HepG2 (cell line): ENCODE measurements around the gene MED22. TPM values are rescaled to one million over a fixed set of nuclear protein-coding genes. Genes with fewer than 3 reads are reported as not detected.

Source experiments
- CEBPG ChIP-seq: IDR thresholded peaks from 2 replicates; pipeline ENCODE4 v1.6.1; 2016
- FOXA1 ChIP-seq, 2 experiments: fragments of 450-650 bp in 1 of 2; sonication (generic) in 1 of 2; formaldehyde crosslinking in 1 of 2; IDR thresholded peaks; 2 replicates each; pipeline versions ENCODE4 v1.4.0 to v1.6.1; 2016 to 2020; ENCODE audit warnings: missing genetic modification reagents in 1 of 2
- MAFF ChIP-seq: IDR thresholded peaks from 2 replicates; pipeline ENCODE4 v1.6.1; 2011; ENCODE audit warnings: low read depth, low read length, improper control_type of control experiment
- RCOR2 ChIP-seq: IDR thresholded peaks from 2 replicates; pipeline ENCODE4 v1.6.1; 2016; ENCODE audit warnings: missing biosample characterization, missing genetic modification reagents
- SOX6 ChIP-seq, 2 experiments: fragments of 450-650 bp in 1 of 2; sonication (generic) in 1 of 2; formaldehyde crosslinking in 1 of 2; IDR thresholded peaks; 2 replicates each; pipeline versions ENCODE4 v1.4.0 to v1.6.1; 2017 to 2020; ENCODE audit warnings: antibody characterized with exemption in 1 of 2, mild to moderate bottlenecking in 1 of 2, missing genetic modification reagents in 1 of 2
- TGIF2 ChIP-seq: IDR thresholded peaks from 2 replicates; pipeline ENCODE4 v1.6.1; 2016; ENCODE audit warnings: control low read depth, missing compliant biosample characterization
- U2AF1 ChIP-seq: fragments of 200-400 bp; formaldehyde crosslinking; optimal IDR thresholded peaks from 2 replicates; pipeline ENCODE3; 2017; ENCODE audit warnings: mild to moderate bottlenecking, low read depth, low read length
- ZBTB7B ChIP-seq: sonication (generic); formaldehyde crosslinking; IDR thresholded peaks from 2 replicates; pipeline ENCODE4 v1.4.0; 2020; ENCODE audit warnings: missing genetic modification reagents
- ZFP82 ChIP-seq: sonication (generic); formaldehyde crosslinking; IDR thresholded peaks from 2 replicates; pipeline ENCODE4 v1.5.1; 2020; ENCODE audit warnings: mild to moderate bottlenecking, missing genetic modification reagents, borderline replicate concordance
- ZFYVE20 ChIP-seq: sonication (generic); formaldehyde crosslinking; IDR thresholded peaks from 2 replicates; pipeline ENCODE4 v1.8.0; 2023; ENCODE audit warnings: low read depth, mild to moderate bottlenecking, moderate library complexity, missing genetic modification reagents, borderline replicate concordance
- ZNF20 ChIP-seq: sonication (generic); formaldehyde crosslinking; IDR thresholded peaks from 2 replicates; pipeline ENCODE4 v1.4.0; 2020; ENCODE audit warnings: mild to moderate bottlenecking, moderate library complexity, missing genetic modification reagents
- ZNF337 ChIP-seq: sonication (generic); formaldehyde crosslinking; IDR thresholded peaks from 2 replicates; pipeline ENCODE4 v1.5.1; 2020; ENCODE audit warnings: missing genetic modification reagents, low read depth, mild to moderate bottlenecking, borderline replicate concordance
- ZNF367 ChIP-seq: sonication (generic); formaldehyde crosslinking; IDR thresholded peaks from 2 replicates; pipeline ENCODE4 v1.4.0; 2020; ENCODE audit warnings: missing genetic modification reagents, borderline replicate concordance
- ZNF382 ChIP-seq: sonication (generic); formaldehyde crosslinking; IDR thresholded peaks from 2 replicates; pipeline ENCODE4 v1.5.0; 2020; ENCODE audit warnings: missing genetic modification reagents, mild to moderate bottlenecking, borderline replicate concordance
- ZNF615 ChIP-seq: sonication (generic); formaldehyde crosslinking; IDR thresholded peaks from 2 replicates; pipeline ENCODE4 v1.5.0; 2020; ENCODE audit warnings: mild to moderate bottlenecking, missing genetic modification reagents, borderline replicate concordance
- ZNF749 ChIP-seq: sonication (generic); formaldehyde crosslinking; IDR thresholded peaks from 2 replicates; pipeline ENCODE4 v1.8.0; 2022; ENCODE audit warnings: mild to moderate bottlenecking, missing genetic modification reagents, moderate library complexity, borderline replicate concordance
- polyA plus RNA-seq, 8 experiments: library from polyadenylated mRNA; depleted of rRNA in 3 of 8; stranded (reverse) in 7 of 8; unstranded in 1 of 8; fragments of >200 nt; fragmentation: Illumina TruSeq in 4 of 8; extraction: Trizol in 4 of 8; gene quantifications; 2 replicates each; pipeline versions ENCODE4 v1.2.1 to v1.2.3, GENCODE V29; 2011 to 2016; ENCODE audit warnings: low read depth in 4 of 8, missing spikeins in 1 of 8, mixed read lengths in 1 of 8; ENCODE audit not compliant: insufficient read depth in 1 of 8
- total RNA-seq, 5 experiments: library from RNA; depleted of rRNA; stranded (reverse); fragments of >200 nt; fragmentation: Illumina TruSeq; extraction: Trizol; gene quantifications; 2 replicates each; pipeline ENCODE4 v1.2.3, GENCODE V29; 2016; ENCODE audit warnings: low read depth in 1 of 5
- TF ChIP-seq, protein P1 (sequence below): sonication (generic); IDR thresholded peaks from 2 replicates; pipeline ENCODE4 v1.6.1; 2016; ENCODE audit warnings: low read depth, borderline replicate concordance
- TF ChIP-seq, protein P2 (sequence below): sonication (generic); formaldehyde crosslinking; IDR thresholded peaks from 2 replicates; pipeline ENCODE4 v1.4.0; 2020; ENCODE audit warnings: missing genetic modification reagents
- TF ChIP-seq, protein P3 (sequence below): IDR thresholded peaks from 2 replicates; pipeline ENCODE4 v1.4.0; 2020; ENCODE audit warnings: mild to moderate bottlenecking, missing genetic modification reagents
- TF ChIP-seq, protein P4 (sequence below): sonication (generic); formaldehyde crosslinking; IDR thresholded peaks from 2 replicates; pipeline ENCODE4 v1.8.0; 2022; ENCODE audit warnings: missing genetic modification reagents, mild to moderate bottlenecking, inconsistent platforms, borderline replicate concordance
- TF ChIP-seq, protein P5 (sequence below): sonication (generic); formaldehyde crosslinking; IDR thresholded peaks from 2 replicates; pipeline ENCODE4 v1.4.0; 2020; ENCODE audit warnings: missing genetic modification reagents

MED22 gene
- total and polyA plus RNA-seq, 2 of the 13 experiments (the other 11 are each of a cell fraction or from before 2014, with no cell fraction given) = 15.8 to 22.1 TPM

DNA sequence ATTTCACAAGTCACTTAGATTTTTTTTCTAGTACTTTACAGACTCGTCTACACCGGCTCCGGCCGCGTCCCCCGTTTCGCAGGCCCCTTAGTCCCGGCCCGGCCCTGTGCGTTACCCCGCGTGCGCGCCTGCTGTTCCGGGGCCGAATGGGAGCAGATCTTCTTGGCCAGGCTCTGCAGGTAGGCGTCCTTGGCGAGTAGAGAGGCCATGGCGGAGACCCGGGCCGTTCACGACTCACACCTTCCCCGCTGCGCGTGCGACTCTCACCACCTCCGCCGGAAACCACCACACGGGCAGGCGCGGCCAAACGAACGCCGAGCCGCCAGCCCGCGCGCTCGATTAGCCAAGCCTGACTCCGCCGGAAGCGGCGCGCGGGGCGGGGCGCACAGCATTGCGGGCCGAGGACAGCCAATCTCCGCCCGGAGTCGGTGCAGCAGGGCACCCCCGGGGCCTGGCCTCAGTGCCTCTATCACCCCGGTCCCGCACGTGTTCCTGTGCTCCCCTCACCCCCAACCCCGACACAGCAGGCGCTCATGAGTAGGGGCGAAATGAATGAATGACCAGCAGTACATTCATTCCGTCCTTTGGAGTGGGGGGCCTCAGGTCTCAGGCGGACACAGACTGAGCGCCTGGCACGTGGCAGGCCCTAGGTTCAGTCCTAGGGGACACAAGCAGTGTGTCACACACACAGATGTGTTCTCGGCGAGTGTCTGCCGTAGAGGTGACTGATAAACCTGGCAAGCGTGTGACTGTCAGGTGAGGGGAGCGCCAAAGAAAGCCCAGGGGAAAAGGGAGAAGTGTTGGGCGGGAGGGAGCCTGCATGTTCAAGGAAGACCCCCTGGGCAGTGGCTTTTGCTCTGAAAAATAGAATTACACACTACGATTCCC is 11.8 kb downstream of the MED22 start, which contains the start of gene SURF6 (continued):
- TF ChIP-seq, protein P1, sequence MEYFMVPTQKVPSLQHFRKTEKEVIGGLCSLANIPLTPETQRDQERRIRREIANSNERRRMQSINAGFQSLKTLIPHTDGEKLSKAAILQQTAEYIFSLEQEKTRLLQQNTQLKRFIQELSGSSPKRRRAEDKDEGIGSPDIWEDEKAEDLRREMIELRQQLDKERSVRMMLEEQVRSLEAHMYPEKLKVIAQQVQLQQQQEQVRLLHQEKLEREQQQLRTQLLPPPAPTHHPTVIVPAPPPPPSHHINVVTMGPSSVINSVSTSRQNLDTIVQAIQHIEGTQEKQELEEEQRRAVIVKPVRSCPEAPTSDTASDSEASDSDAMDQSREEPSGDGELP = peak; percentile 68; the same call in 1 of the 2 replicates
- TF ChIP-seq, protein P2, sequence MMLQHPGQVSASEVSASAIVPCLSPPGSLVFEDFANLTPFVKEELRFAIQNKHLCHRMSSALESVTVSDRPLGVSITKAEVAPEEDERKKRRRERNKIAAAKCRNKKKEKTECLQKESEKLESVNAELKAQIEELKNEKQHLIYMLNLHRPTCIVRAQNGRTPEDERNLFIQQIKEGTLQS = peak; percentile 71; the same call in 1 of the 2 replicates
- no peak for TF ChIP-seq ZNF382 (CRISPR knock-in tag)
- 0 out of 2 replicates have a peak, but pooled peaks have one; percentile 72 for TF ChIP-seq ZFYVE20 (CRISPR knock-in tag)
- peak; percentile 91; the same call in 1 of the 2 replicates for TF ChIP-seq ZNF749 (CRISPR knock-in tag)
- TF ChIP-seq ZNF367 (CRISPR knock-in tag) = peak; percentile 73; the same call in 1 of the 2 replicates
- TF ChIP-seq, protein P3, sequence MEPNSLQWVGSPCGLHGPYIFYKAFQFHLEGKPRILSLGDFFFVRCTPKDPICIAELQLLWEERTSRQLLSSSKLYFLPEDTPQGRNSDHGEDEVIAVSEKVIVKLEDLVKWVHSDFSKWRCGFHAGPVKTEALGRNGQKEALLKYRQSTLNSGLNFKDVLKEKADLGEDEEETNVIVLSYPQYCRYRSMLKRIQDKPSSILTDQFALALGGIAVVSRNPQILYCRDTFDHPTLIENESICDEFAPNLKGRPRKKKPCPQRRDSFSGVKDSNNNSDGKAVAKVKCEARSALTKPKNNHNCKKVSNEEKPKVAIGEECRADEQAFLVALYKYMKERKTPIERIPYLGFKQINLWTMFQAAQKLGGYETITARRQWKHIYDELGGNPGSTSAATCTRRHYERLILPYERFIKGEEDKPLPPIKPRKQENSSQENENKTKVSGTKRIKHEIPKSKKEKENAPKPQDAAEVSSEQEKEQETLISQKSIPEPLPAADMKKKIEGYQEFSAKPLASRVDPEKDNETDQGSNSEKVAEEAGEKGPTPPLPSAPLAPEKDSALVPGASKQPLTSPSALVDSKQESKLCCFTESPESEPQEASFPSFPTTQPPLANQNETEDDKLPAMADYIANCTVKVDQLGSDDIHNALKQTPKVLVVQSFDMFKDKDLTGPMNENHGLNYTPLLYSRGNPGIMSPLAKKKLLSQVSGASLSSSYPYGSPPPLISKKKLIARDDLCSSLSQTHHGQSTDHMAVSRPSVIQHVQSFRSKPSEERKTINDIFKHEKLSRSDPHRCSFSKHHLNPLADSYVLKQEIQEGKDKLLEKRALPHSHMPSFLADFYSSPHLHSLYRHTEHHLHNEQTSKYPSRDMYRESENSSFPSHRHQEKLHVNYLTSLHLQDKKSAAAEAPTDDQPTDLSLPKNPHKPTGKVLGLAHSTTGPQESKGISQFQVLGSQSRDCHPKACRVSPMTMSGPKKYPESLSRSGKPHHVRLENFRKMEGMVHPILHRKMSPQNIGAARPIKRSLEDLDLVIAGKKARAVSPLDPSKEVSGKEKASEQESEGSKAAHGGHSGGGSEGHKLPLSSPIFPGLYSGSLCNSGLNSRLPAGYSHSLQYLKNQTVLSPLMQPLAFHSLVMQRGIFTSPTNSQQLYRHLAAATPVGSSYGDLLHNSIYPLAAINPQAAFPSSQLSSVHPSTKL = peak; percentile 67
- TF ChIP-seq ZNF20 = 0 out of 2 replicates have a peak, but pooled peaks have one; percentile 62
- TF ChIP-seq CEBPG = peak; percentile 46
- no peak; the same call in 1 of the 2 replicates for TF ChIP-seq ZFP82 (CRISPR knock-in tag)
- no peak for TF ChIP-seq MAFF
- no peak for TF ChIP-seq FOXA1 (IDR thresholded peaks at IDR 0.05)
- TF ChIP-seq FOXA1 (CRISPR knock-in tag; IDR thresholded peaks at IDR 0.05) = peak; percentile 67
- peak; percentile 49; the same call in 1 of the 2 replicates for TF ChIP-seq RCOR2
- no peak for TF ChIP-seq SOX6 (IDR thresholded peaks at IDR 0.05)
- TF ChIP-seq SOX6 (CRISPR knock-in tag; IDR thresholded peaks at IDR 0.05) = peak; percentile 73; the same call in 1 of the 2 replicates
- peak; percentile 81 for TF ChIP-seq TGIF2 (CRISPR knock-in tag)
- no peak for TF ChIP-seq ZBTB7B (CRISPR knock-in tag)
- TF ChIP-seq, protein P4, sequence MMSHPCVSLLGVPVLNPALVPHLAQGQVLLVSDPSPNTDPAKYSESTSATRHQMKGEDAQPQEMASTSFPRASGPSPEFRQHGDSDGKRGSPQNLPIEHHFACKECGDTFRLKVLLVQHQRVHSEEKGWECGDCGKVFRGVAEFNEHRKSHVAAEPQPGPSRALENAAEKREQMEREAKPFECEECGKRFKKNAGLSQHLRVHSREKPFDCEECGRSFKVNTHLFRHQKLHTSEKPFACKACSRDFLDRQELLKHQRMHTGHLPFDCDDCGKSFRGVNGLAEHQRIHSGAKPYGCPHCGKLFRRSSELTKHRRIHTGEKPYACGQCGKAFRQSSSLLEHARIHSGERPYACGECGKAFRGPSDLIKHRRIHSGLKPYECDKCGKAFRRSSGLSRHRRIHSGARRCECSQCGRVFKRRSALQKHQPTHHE (CRISPR knock-in tag) = peak; percentile 48; the same call in 1 of the 2 replicates
- peak; percentile 79; the same call in 1 of the 2 replicates for TF ChIP-seq ZNF337
- TF ChIP-seq, protein P5, sequence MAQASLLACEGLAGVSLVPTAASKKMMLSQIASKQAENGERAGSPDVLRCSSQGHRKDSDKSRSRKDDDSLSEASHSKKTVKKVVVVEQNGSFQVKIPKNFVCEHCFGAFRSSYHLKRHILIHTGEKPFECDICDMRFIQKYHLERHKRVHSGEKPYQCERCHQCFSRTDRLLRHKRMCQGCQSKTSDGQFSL (CRISPR knock-in tag) = peak; percentile 40; the same call in 1 of the 2 replicates
- no peak for TF ChIP-seq U2AF1
- TF ChIP-seq ZNF615 (CRISPR knock-in tag) = no peak
